H1 (cell line): ENCODE measurements around the gene SPP1. TPM values are rescaled to one million over a fixed set of nuclear protein-coding genes. Genes with fewer than 3 reads are reported as not detected.

Experiments used
- CTCF ChIA-PET: fragments of 300-600 bp; sonication (Branson Sonifier 250); formaldehyde crosslinking; loops from one replicate; lab custom pipeline; 2021; ENCODE audit not compliant: partially characterized antibody; lab: Charles Lee
- POLR2A ChIA-PET: fragments of 300-600 bp; sonication (Branson Sonifier 250); formaldehyde crosslinking; loops from one replicate; lab custom pipeline; 2021; ENCODE audit warnings: inconsistent platforms; ENCODE audit not compliant: partially characterized antibody; lab: Charles Lee
- DNase-seq, 2 experiments: peaks; one replicate each; pipeline versions ENCODE4 v3.0.0 to v3.0.0-alpha.2; 2010 to 2022; ENCODE audit warnings: low spot score in 2 of 2, low read depth in 1 of 2, mixed read lengths in 1 of 2
- FAIRE-seq: peaks from 2 replicates; lab custom pipeline; 2011; peaks lifted over from hg19 to GRCh38; lab: Jason Lieb, UNC
- H2AFZ ChIP-seq: 2 replicates; pipeline ENCODE4 v1.8.1; 2012; ENCODE audit warnings: low read length, inconsistent platforms
- H2AK5ac ChIP-seq: 2 replicates; pipeline ENCODE4 v1.6.1; 2013; ENCODE audit warnings: low read depth, low read length
- H2BK120ac ChIP-seq: replicated peaks from 2 replicates; pipeline ENCODE3; 2013; ENCODE audit warnings: low read depth, low read length, inconsistent platforms
- H2BK12ac ChIP-seq: 2 replicates; pipeline ENCODE4 v1.6.1; 2013; ENCODE audit warnings: low read depth, low read length
- H2BK15ac ChIP-seq: 2 replicates; pipeline ENCODE4 v1.6.1; 2013; ENCODE audit warnings: low read length
- H2BK20ac ChIP-seq: 2 replicates; pipeline ENCODE4 v1.6.1; 2013; ENCODE audit warnings: low read length
- H2BK5ac ChIP-seq: 2 replicates; pipeline ENCODE4 v1.6.1; 2013; ENCODE audit warnings: low read depth, low read length
- H3K14ac ChIP-seq: 2 replicates; pipeline ENCODE4 v1.6.1; 2013; ENCODE audit warnings: inconsistent platforms; ENCODE audit not compliant: insufficient read length
- H3K18ac ChIP-seq: 2 replicates; pipeline ENCODE4 v1.6.1; 2013; ENCODE audit warnings: low read length; ENCODE audit errors: extremely low read depth
- H3K23ac ChIP-seq: 2 replicates; pipeline ENCODE4 v1.6.1; 2013; ENCODE audit warnings: inconsistent platforms; ENCODE audit not compliant: insufficient read length
- H3K23me2 ChIP-seq: 2 replicates; pipeline ENCODE4 v1.6.1; 2013; ENCODE audit warnings: low read depth, low read length
- H3K27ac ChIP-seq: 2 replicates; pipeline ENCODE4 v1.6.1; 2011; ENCODE audit warnings: low read depth, low read length, inconsistent platforms
- H3K27me3 ChIP-seq, 4 experiments: replicated peaks in 1 of 4; 1 replicate in 1 of 4; 2 replicates in 3 of 4; pipeline versions ENCODE4 v1.6.1 to v1.8.1; 2011 to 2013; ENCODE audit warnings: low read length in 3 of 4, mild to moderate bottlenecking in 3 of 4, inconsistent platforms in 2 of 4, mixed read lengths in 2 of 4, moderate library complexity in 1 of 4; ENCODE audit not compliant: control insufficient read depth in 3 of 4, insufficient read depth in 3 of 4; ENCODE audit errors: extremely low read depth in 1 of 4
- H3K36me3 ChIP-seq, 4 experiments: 2 replicates each; pipeline versions ENCODE4 v1.6.1 to v1.8.1; 2011 to 2013; ENCODE audit warnings: mild to moderate bottlenecking in 4 of 4, low read length in 3 of 4, moderate library complexity in 2 of 4, control low read depth in 1 of 4, inconsistent platforms in 1 of 4; ENCODE audit not compliant: insufficient read depth in 4 of 4, control insufficient read depth in 2 of 4
- H3K4ac ChIP-seq: replicated peaks from 2 replicates; pipeline ENCODE3; 2013; ENCODE audit warnings: low read length, low read depth, mixed read lengths, inconsistent platforms; ENCODE audit not compliant: insufficient read length
- H3K4me1 ChIP-seq, 4 experiments: replicated peaks in 1 of 4; 1 replicate in 1 of 4; 2 replicates in 3 of 4; pipeline versions ENCODE4 v1.6.1 to v1.8.1; 2011 to 2013; ENCODE audit warnings: low read length in 3 of 4, inconsistent platforms in 2 of 4, mixed read lengths in 1 of 4; ENCODE audit not compliant: insufficient read depth in 4 of 4, control insufficient read depth in 3 of 4
- H3K4me2 ChIP-seq, 2 experiments: 2 replicates each; pipeline versions ENCODE4 v1.6.1 to v1.8.1; 2011 to 2013; ENCODE audit warnings: low read depth in 2 of 2, low read length in 2 of 2, control low read depth in 1 of 2, inconsistent platforms in 1 of 2, mild to moderate bottlenecking in 1 of 2; ENCODE audit not compliant: insufficient read depth in 1 of 2
- H3K4me3 ChIP-seq, 4 experiments: fragments of 200-600, 300-600 bp in 1 of 4; sonication (generic), shearing (Covaris generic), sonication (Bioruptor Twin) in 1 of 4; 2 replicates each; pipeline versions ENCODE4 v1.5.1 to v1.8.1; 2011 to 2016; ENCODE audit warnings: low read length in 4 of 4, low read depth in 3 of 4, control low read depth in 2 of 4, inconsistent platforms in 2 of 4, mild to moderate bottlenecking in 2 of 4, mixed read lengths in 1 of 4, moderate library complexity in 1 of 4; ENCODE audit not compliant: insufficient read depth in 2 of 4; ENCODE audit errors: extremely low read depth in 1 of 4
- H3K56ac ChIP-seq: replicated peaks from 2 replicates; pipeline ENCODE3; 2013; ENCODE audit warnings: low read depth, mild to moderate bottlenecking, mixed read lengths, low read length, inconsistent platforms; ENCODE audit not compliant: insufficient read length
- H3K79me1 ChIP-seq: 2 replicates; pipeline ENCODE4 v1.6.1; 2013; ENCODE audit warnings: low read depth, low read length, control low read depth
- H3K79me2 ChIP-seq, 2 experiments: 2 replicates each; pipeline versions ENCODE4 v1.6.1 to v1.8.1; 2012 to 2013; ENCODE audit warnings: low read length in 2 of 2, mild to moderate bottlenecking in 2 of 2, inconsistent platforms in 1 of 2; ENCODE audit not compliant: insufficient read depth in 2 of 2, control insufficient read depth in 1 of 2
- H3K9ac ChIP-seq, 4 experiments: replicated peaks in 1 of 4; 1 replicate in 1 of 4; 2 replicates in 3 of 4; pipeline versions ENCODE4 v1.6.1 to v1.8.1; 2011 to 2013; ENCODE audit warnings: low read depth in 3 of 4, low read length in 3 of 4, control low read depth in 2 of 4, mild to moderate bottlenecking in 2 of 4, moderate library complexity in 2 of 4, inconsistent platforms in 1 of 4; ENCODE audit errors: extremely low read depth in 1 of 4
- H3K9me3 ChIP-seq, 2 experiments: 2 replicates each; pipeline versions ENCODE4 v1.6.1 to v1.8.1; 2012 to 2013; ENCODE audit warnings: mild to moderate bottlenecking in 2 of 2, moderate library complexity in 2 of 2, control low read depth in 1 of 2, inconsistent platforms in 1 of 2, low read depth in 1 of 2, low read length in 1 of 2, mixed read lengths in 1 of 2; ENCODE audit not compliant: insufficient read depth in 2 of 2
- H4K20me1 ChIP-seq, 2 experiments: replicated peaks in 1 of 2; 2 replicates each; pipeline versions ENCODE3 to v1.8.1; 2011 to 2013; ENCODE audit warnings: inconsistent platforms in 2 of 2, low read length in 2 of 2, mild to moderate bottlenecking in 1 of 2; ENCODE audit not compliant: insufficient read depth in 2 of 2, control insufficient read depth in 1 of 2
- H4K5ac ChIP-seq: 2 replicates; pipeline ENCODE4 v1.6.1; 2013; ENCODE audit warnings: low read length, low read depth, mixed read lengths, inconsistent platforms; ENCODE audit not compliant: insufficient read length
- H4K8ac ChIP-seq: 2 replicates; pipeline ENCODE4 v1.8.0; 2013; ENCODE audit warnings: mild to moderate bottlenecking, moderate library complexity, low read length, inconsistent platforms; ENCODE audit not compliant: insufficient read depth; ENCODE audit errors: extremely low read depth
- H4K91ac ChIP-seq: replicated peaks from 2 replicates; pipeline ENCODE3; 2013; ENCODE audit warnings: low read length, mixed read lengths, inconsistent platforms; ENCODE audit not compliant: insufficient read length
- ASH2L ChIP-seq: fragments of 200-600, 300-600 bp; sonication (generic); IDR thresholded peaks from one replicate; pipeline ENCODE4 v1.7.1; 2017; ENCODE audit warnings: low read length
- CTBP2 ChIP-seq: IDR thresholded peaks from 2 replicates; pipeline ENCODE4 v1.7.0; 2011; ENCODE audit warnings: borderline replicate concordance, mild to moderate bottlenecking, moderate library complexity, mixed read lengths, low read length; ENCODE audit not compliant: insufficient read depth, insufficient read length
- FOSL1 ChIP-seq: IDR thresholded peaks from 2 replicates; pipeline ENCODE4 v1.6.1; 2011; ENCODE audit warnings: mild to moderate bottlenecking, low read depth, low read length, moderate library complexity; ENCODE audit not compliant: insufficient read depth
- GTF2F1 ChIP-seq: IDR thresholded peaks from 2 replicates; pipeline ENCODE4 v1.6.1; 2012; ENCODE audit warnings: low read depth, low read length, improper control_type of control experiment, borderline replicate concordance
- NANOG ChIP-seq: IDR thresholded peaks from 2 replicates; pipeline ENCODE4 v1.6.1; 2011; ENCODE audit warnings: low read length, low read depth, mild to moderate bottlenecking, inconsistent platforms; ENCODE audit not compliant: insufficient read depth, poor library complexity, severe bottlenecking
- NRF1 ChIP-seq: IDR thresholded peaks from 2 replicates; pipeline ENCODE4 v1.6.1; 2011; ENCODE audit warnings: mild to moderate bottlenecking, low read depth, low read length, improper control_type of control experiment
- SAP30 ChIP-seq: fragments of 300-600 bp; sonication (generic); IDR thresholded peaks from 2 replicates; pipeline ENCODE4 v1.7.1; 2012; ENCODE audit warnings: low read length, moderate library complexity, mild to moderate bottlenecking, inconsistent platforms; ENCODE audit not compliant: insufficient read depth, insufficient replicate concordance
- SP1 ChIP-seq: IDR thresholded peaks from 2 replicates; pipeline ENCODE4 v1.6.1; 2011; ENCODE audit warnings: low read depth, low read length
- SP2 ChIP-seq: IDR thresholded peaks from 2 replicates; pipeline ENCODE4 v1.6.1; 2012; ENCODE audit warnings: mild to moderate bottlenecking, low read length, inconsistent platforms
- SP4 ChIP-seq: IDR thresholded peaks from 2 replicates; pipeline ENCODE4 v1.6.1; 2012; ENCODE audit warnings: low read length, inconsistent platforms
- TCF12 ChIP-seq: IDR thresholded peaks from 2 replicates; pipeline ENCODE4 v1.6.1; 2011; ENCODE audit warnings: low read depth, mild to moderate bottlenecking, low read length
- ZNF274 ChIP-seq: IDR thresholded peaks from 2 replicates; pipeline ENCODE4 v1.7.0; 2012; ENCODE audit warnings: low read length, borderline replicate concordance; ENCODE audit errors: extremely low read depth
- WGBS, 2 experiments: shearing (Covaris generic) in 1 of 2; methylation state at CpG; one replicate each; pipeline versions ENCODE4 v1.1.6 to v1.1.7; 2013 to 2015; ENCODE audit warnings: low lambda C conversion rate in 2 of 2, mixed read lengths in 2 of 2, inconsistent platforms in 1 of 2, low coverage in 1 of 2, missing lambda C conversion rate in 1 of 2; ENCODE audit not compliant: insufficient replicate concordance in 2 of 2, insufficient coverage in 1 of 2, insufficient read length in 1 of 2; ENCODE audit errors: extremely low coverage in 1 of 2, missing lambda C conversion rate in 1 of 2; 5-methylcytosine and 5-hydroxymethylcytosine counted together
- polyA plus RNA-seq, 7 experiments: library from polyadenylated mRNA; depleted of rRNA in 3 of 7; stranded (reverse) in 5 of 7; unstranded in 2 of 7; fragments of >200 nt in 5 of 7; fragments of 200-250 nt in 2 of 7; gene quantifications; 1 replicate in 5 of 7; 2 replicates in 1 of 7; 4 replicates in 1 of 7; pipeline versions ENCODE4 v1.2.1 to v1.2.3, GENCODE V29; 2011 to 2013; ENCODE audit warnings: missing spikeins in 2 of 7, mixed read lengths in 2 of 7
- total RNA-seq: library from RNA; stranded (reverse); fragmentation: NEBNext Ultra II Directional; extraction: Animal tissue kit (Norgen Biotek cat#: 25700); gene quantifications from 2 replicates; pipeline ENCODE4 v1.2.1, GENCODE V29; 2021
- TF ChIP-seq, protein P1 (sequence below): IDR thresholded peaks from 2 replicates; pipeline ENCODE4 v1.6.1; 2012; ENCODE audit warnings: inconsistent platforms

Gene SPP1
- total and polyA plus RNA-seq, 2 of the 8 experiments (the other 6 are each of a cell fraction or from before 2014, with no cell fraction given) = 13.7 to 26.5 TPM

DNA sequence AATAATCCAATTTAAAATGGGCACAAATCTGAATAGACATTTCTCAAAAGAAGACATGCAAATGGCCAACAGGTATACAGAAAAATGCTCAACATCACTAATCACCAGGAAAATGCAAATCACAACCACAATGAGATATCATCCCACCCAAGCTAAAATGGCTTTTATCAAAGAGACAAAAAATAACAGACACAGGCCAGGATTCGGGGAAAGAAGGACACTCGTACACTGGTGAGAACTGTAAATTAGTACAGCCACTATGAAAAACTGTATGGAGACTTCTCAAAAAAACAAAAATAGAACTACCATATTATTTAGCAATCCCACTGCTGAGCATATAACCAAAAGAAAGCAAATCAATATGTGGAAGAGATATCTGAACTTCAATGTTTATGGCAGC, 8.5 kb downstream of the SPP1 start:
- Histone ChIP-seq H4K5ac (no peak overlapping the region), H4K20me1 (no peaks in the 10 kb centered on the region), H2BK15ac (no peak overlapping the region), H3K14ac (no peak overlapping the region), H3K4me1 (peaks cover 0 to 5% (median under 1%) of the 10 kb centered on the region in 4 experiments; a peak in 3 of 7 replicates), H4K8ac (no peak overlapping the region), H3K9me3 (no peaks in the 10 kb centered on the region), H2BK120ac (no peak overlapping the region), H2BK5ac (no peak overlapping the region), H3K27me3 (0 out of 7 replicates have a peak, but pooled peaks cover 0 to 2% (median 0%) of the 10 kb centered on the region in 4 experiments), H2AFZ (no peak overlapping the region), H3K23me2 (no peaks in the 10 kb centered on the region), H3K4me3 (no peak overlapping the region), H3K9ac (no peak overlapping the region), H2BK12ac (no peak overlapping the region), H3K79me2 (no peaks in the 10 kb centered on the region), H3K79me1 (no peaks in the 10 kb centered on the region), H3K23ac (no peak overlapping the region), H3K18ac (no peak overlapping the region), H2AK5ac (no peak overlapping the region), H3K36me3 (no peaks in the 10 kb centered on the region), H3K4me2 (no peak overlapping the region), H3K56ac (no peak overlapping the region), H3K27ac (no peak overlapping the region), H2BK20ac (no peak overlapping the region), H3K4ac (no peak overlapping the region), H4K91ac (no peak overlapping the region)
- POLR2A ChIA-PET = no interaction called here
- 90% methylated on average over 2 of the region's 2 CpGs; no CpG with 5 or more reads in 1 of the 2 experiments for WGBS, 2 experiments
- DNase-seq = no peak
- CTCF ChIA-PET = no interaction called here
- no peak for FAIRE-seq
- TF ChIP-seq SAP30 = no peak
- no peak for TF ChIP-seq FOSL1
- no peak for TF ChIP-seq TCF12
- TF ChIP-seq GTF2F1 = no peak
- no peak for TF ChIP-seq ASH2L
- no peak for TF ChIP-seq SP4
- no peak for TF ChIP-seq ZNF274
- no peak for TF ChIP-seq NANOG
- TF ChIP-seq, protein P1, sequence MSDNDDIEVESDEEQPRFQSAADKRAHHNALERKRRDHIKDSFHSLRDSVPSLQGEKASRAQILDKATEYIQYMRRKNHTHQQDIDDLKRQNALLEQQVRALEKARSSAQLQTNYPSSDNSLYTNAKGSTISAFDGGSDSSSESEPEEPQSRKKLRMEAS = no peak
- TF ChIP-seq CTBP2 = no peak
- no peak for TF ChIP-seq NRF1
- no peak for TF ChIP-seq SP2
- no peak for TF ChIP-seq SP1
